Natural killer cell treated with Interleukin-12 subunit alpha and Interleukin-12 subunit beta and Interleukin-15 and Interleukin-18, amount 100 ng/mL, for 72 hours (primary cell): Measurements from ENCODE around the gene COL28A1. TPM values are rescaled to one million over a fixed set of nuclear protein-coding genes. Genes with fewer than 3 reads are reported as not detected.
A peak's percentile ranks its signal among the peaks of the same experiment; 100 is the strongest.

ENCODE experiments used
- ATAC-seq, 2 donors: fragments of 150-1000 bp; cut with Tn5 transposase in 1 of 2; sonication (Bioruptor Pico), chemical (Tn5 transposase) in 1 of 2; 2 replicates each; pipeline ENCODE4 v1.10.0; 2021
- DNase-seq: peaks from one replicate; pipeline ENCODE4 v3.0.0; 2022; ENCODE audit warnings: low spot score
- H3K27ac Mint-ChIP-seq, 2 donors: 1 replicate in 1 of 2; 2 replicates in 1 of 2; pipeline ENCODE4 v1.8.0; 2022; ENCODE audit warnings: mixed read lengths in 2 of 2, mild to moderate bottlenecking in 1 of 2, moderate library complexity in 1 of 2
- H3K27me3 Mint-ChIP-seq, 2 donors: 1 replicate in 1 of 2; 2 replicates in 1 of 2; pipeline ENCODE4 v1.8.0; 2022; ENCODE audit warnings: mixed read lengths in 2 of 2
- H3K36me3 Mint-ChIP-seq: one replicate; pipeline ENCODE4 v1.8.0; 2022; ENCODE audit warnings: mixed read lengths
- H3K4me1 Mint-ChIP-seq, 2 donors: 1 replicate in 1 of 2; 2 replicates in 1 of 2; pipeline ENCODE4 v1.8.0; 2022; ENCODE audit warnings: low read depth in 2 of 2, mixed read lengths in 2 of 2, mild to moderate bottlenecking in 1 of 2
- H3K4me3 Mint-ChIP-seq: one replicate; pipeline ENCODE4 v1.8.0; 2022; ENCODE audit warnings: mixed read lengths
- H3K9me3 Mint-ChIP-seq: 2 replicates; pipeline ENCODE4 v1.8.0; 2022; ENCODE audit warnings: mixed read lengths
- total RNA-seq, 2 donors: library from RNA; stranded (reverse); gene quantifications; one replicate each; pipeline ENCODE4 v1.2.3, GENCODE V29; 2022

COL28A1 gene
- total RNA-seq, 2 donors from 2014 or later: 0.24 TPM; not detected in 1

- ATAC-seq: no peak
- H3K27ac Mint-ChIP-seq: no peak overlapping the region
These were observed 202.1 kb downstream of the COL28A1 start for GRCh38 chr7:7333610-7334009.

DNA sequence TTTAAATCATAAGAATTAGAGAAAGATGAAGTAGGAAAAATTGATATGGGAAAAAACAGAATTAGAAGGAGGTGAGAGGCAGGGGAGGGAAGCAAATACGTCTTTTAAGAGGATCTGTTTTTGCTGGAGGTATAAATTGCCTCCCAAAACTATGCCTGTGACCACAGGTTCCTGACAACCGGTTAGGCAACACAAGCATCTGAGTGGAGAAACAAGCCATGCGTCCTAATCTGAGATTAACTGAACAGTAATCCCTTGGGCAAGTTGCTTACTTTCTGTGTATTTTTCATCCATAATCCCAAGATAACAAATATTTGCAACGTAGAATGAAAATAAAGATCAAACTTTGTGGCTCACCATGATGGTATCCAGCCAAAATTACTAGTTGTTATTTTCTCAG is 204.2 kb downstream of the COL28A1 start:
- H3K4me1 Mint-ChIP-seq: peaks cover 5 to 7% of the 10 kb centered on the region in 2 donors
- no peak for DNase-seq
- H3K36me3 Mint-ChIP-seq: no peaks in the 10 kb centered on the region
- H3K27me3 Mint-ChIP-seq: peaks cover 10 to 24% of the 10 kb centered on the region in 2 donors
- no peak overlapping the region for H3K4me3 Mint-ChIP-seq
- no peak for ATAC-seq
- peaks cover 5% of the 10 kb centered on the region for H3K9me3 Mint-ChIP-seq
- H3K27ac Mint-ChIP-seq: no peak overlapping the region

More at GRCh38 chr7:7333610-7334009, 202.1 kb downstream of the COL28A1 start:
- no peaks in the 10 kb centered on the region for H3K36me3 Mint-ChIP-seq
- DNase-seq: no peak
- H3K27me3 Mint-ChIP-seq: peaks cover 7 to 27% of the 10 kb centered on the region in 2 donors
- H3K4me3 Mint-ChIP-seq: no peak overlapping the region
- peaks cover 5 to 7% of the 10 kb centered on the region in 2 donors for H3K4me1 Mint-ChIP-seq
- H3K9me3 Mint-ChIP-seq: peaks cover 5% of the 10 kb centered on the region

- DNase-seq (no peak), ATAC-seq (no peak)
- Mint-ChIP-seq H3K4me3 (no peak overlapping the region), H3K27ac (no peak overlapping the region), H3K27me3 (peaks cover 10 to 24% of the 10 kb centered on the region in 2 donors), H3K4me1 (peaks cover 5 to 7% of the 10 kb centered on the region in 2 donors), H3K9me3 (peaks cover 2% of the 10 kb centered on the region), H3K36me3 (no peaks in the 10 kb centered on the region)
These were observed 204.7 kb downstream of the COL28A1 start for GRCh38 chr7:7330997-7331396.

DNA sequence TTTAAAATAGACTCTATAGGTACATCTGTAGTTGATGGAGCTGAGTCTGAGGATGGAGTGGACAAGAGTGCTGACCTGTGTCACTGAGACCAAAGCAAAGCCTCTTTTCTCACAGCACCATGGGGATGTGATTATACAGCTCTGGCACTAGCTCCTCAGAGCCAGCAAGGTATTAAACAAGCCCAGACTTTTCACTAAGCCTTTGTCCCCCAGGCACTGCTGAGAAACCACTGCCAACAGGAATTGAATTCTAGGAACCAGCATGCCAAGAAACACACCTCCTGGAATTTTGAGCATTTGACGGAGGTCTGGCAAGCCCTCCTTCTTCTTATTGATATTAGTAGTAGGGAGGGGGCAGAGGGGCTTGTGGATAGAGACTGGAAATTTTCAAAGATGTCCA is 206.3 kb downstream of the COL28A1 start:
- no peak overlapping the region for H3K27ac Mint-ChIP-seq
- H3K9me3 Mint-ChIP-seq: no peaks in the 10 kb centered on the region
- H3K4me1 Mint-ChIP-seq: peaks cover 5 to 7% of the 10 kb centered on the region in 2 donors
- DNase-seq: no peak
- H3K4me3 Mint-ChIP-seq: no peak overlapping the region
- ATAC-seq: no peak
- peaks cover 10 to 24% of the 10 kb centered on the region in 2 donors for H3K27me3 Mint-ChIP-seq
- H3K36me3 Mint-ChIP-seq: no peaks in the 10 kb centered on the region

GRCh38 chr7:7327423-7327822 is 208.2 kb downstream of the COL28A1 start:
- H3K9me3 Mint-ChIP-seq: no peaks in the 10 kb centered on the region
- no peaks in the 10 kb centered on the region for H3K4me1 Mint-ChIP-seq
- no peak for ATAC-seq
- no peak overlapping the region for H3K27ac Mint-ChIP-seq
- peaks cover 10 to 24% of the 10 kb centered on the region in 2 donors for H3K27me3 Mint-ChIP-seq
- no peak for DNase-seq
- H3K36me3 Mint-ChIP-seq: no peaks in the 10 kb centered on the region
- no peak overlapping the region for H3K4me3 Mint-ChIP-seq

DNA sequence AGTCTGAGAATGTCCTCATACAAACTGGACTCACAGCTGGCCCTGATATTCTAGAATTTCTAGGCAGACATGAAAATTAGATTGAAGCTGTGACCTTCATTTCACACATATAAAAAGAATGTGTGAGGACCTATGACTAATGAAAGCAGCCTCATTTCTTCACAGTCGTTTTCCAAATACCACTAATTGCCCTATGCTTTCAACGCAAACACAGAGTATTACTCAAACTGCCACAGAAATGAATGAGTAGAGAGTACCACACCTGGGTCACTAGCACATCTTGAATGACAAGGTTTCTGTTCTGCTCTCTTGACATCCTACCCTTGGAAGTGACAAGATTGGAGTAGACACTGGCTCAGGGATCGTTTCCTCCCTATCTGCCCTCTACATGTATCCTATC is 211.0 kb downstream of the COL28A1 start:
- no peak for DNase-seq
- Mint-ChIP-seq H3K27ac (no peak overlapping the region), H3K36me3 (no peaks in the 10 kb centered on the region), H3K9me3 (no peaks in the 10 kb centered on the region), H3K4me1 (no peaks in the 10 kb centered on the region), H3K4me3 (no peak overlapping the region), H3K27me3 (peaks cover 4 to 10% of the 10 kb centered on the region in 2 donors)
- peak in 1 of 2 donors; percentile 13 for ATAC-seq

GRCh38 chr7:7323921-7324320 is 211.8 kb downstream of the COL28A1 start:
- ATAC-seq (no peak), DNase-seq (no peak)
- Mint-ChIP-seq H3K4me1 (no peaks in the 10 kb centered on the region), H3K36me3 (no peaks in the 10 kb centered on the region), H3K9me3 (no peaks in the 10 kb centered on the region), H3K27ac (no peak overlapping the region), H3K27me3 (peaks cover 4 to 6% of the 10 kb centered on the region in 2 donors), H3K4me3 (no peak overlapping the region)

GRCh38 chr7:7323352-7323751 is 212.3 kb downstream of the COL28A1 start:
- Mint-ChIP-seq H3K4me3 (no peak overlapping the region), H3K27ac (no peak overlapping the region), H3K36me3 (no peaks in the 10 kb centered on the region), H3K4me1 (no peaks in the 10 kb centered on the region), H3K9me3 (no peaks in the 10 kb centered on the region), H3K27me3 (peaks cover 0 to 4% of the 10 kb centered on the region in 2 donors)
- ATAC-seq: no peak
- no peak for DNase-seq

- Mint-ChIP-seq H3K4me3 (no peak overlapping the region), H3K27me3 (no peaks in the 10 kb centered on the region), H3K9me3 (no peaks in the 10 kb centered on the region), H3K27ac (no peak overlapping the region), H3K4me1 (no peaks in the 10 kb centered on the region), H3K36me3 (no peaks in the 10 kb centered on the region)
- DNase-seq (no peak), ATAC-seq (no peak)
These were observed 214.0 kb downstream of the COL28A1 start for GRCh38 chr7:7321681-7322080.

GRCh38 chr7:7318601-7319000 is 217.1 kb downstream of the COL28A1 start:
- no peak overlapping the region for H3K27ac Mint-ChIP-seq
- DNase-seq (no peak), ATAC-seq (no peak)
- H3K4me3 Mint-ChIP-seq: no peak overlapping the region
- H3K4me1 Mint-ChIP-seq: no peaks in the 10 kb centered on the region
- no peaks in the 10 kb centered on the region for H3K9me3 Mint-ChIP-seq
- no peaks in the 10 kb centered on the region for H3K36me3 Mint-ChIP-seq
- peaks cover 0 to 2% of the 10 kb centered on the region in 2 donors for H3K27me3 Mint-ChIP-seq

DNA sequence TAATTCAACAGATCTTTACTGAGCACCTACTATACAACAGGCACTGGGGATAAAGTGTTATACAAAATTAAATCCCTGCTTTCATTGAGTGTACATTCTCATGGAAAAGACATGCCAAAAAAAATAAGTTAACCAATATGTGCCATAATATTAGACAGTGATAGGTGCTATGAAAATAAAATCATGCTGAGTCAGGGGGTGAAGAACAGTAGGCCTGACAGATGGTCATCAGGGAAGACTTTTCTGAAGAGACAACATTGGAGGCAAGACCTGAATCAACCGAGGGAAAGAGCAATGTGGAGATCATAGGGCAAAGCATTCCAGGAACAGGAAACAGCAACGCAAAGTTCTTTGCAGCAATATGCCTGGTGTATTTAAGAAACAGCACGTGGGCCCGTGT is 217.8 kb downstream of the COL28A1 start:
- Mint-ChIP-seq H3K9me3 (no peaks in the 10 kb centered on the region), H3K27me3 (peaks cover 0 to 2% of the 10 kb centered on the region in 2 donors), H3K4me3 (no peak overlapping the region), H3K36me3 (no peaks in the 10 kb centered on the region), H3K4me1 (no peaks in the 10 kb centered on the region), H3K27ac (no peak overlapping the region)
- no peak for ATAC-seq
- DNase-seq: no peak

GRCh38 chr7:7315851-7316250 is 219.8 kb downstream of the COL28A1 start:
- ATAC-seq (no peak), DNase-seq (no peak)
- H3K27ac Mint-ChIP-seq: no peak overlapping the region
- H3K36me3 Mint-ChIP-seq: no peaks in the 10 kb centered on the region
- H3K9me3 Mint-ChIP-seq: no peaks in the 10 kb centered on the region
- H3K27me3 Mint-ChIP-seq: peaks cover 0 to 2% of the 10 kb centered on the region in 2 donors
- no peaks in the 10 kb centered on the region for H3K4me1 Mint-ChIP-seq
- H3K4me3 Mint-ChIP-seq: no peak overlapping the region

GRCh38 chr7:7312323-7312722 is 223.3 kb downstream of the COL28A1 start:
- H3K36me3 Mint-ChIP-seq: no peaks in the 10 kb centered on the region
- no peaks in the 10 kb centered on the region for H3K4me1 Mint-ChIP-seq
- no peak for DNase-seq
- ATAC-seq: no peak
- H3K4me3 Mint-ChIP-seq: no peak overlapping the region
- no peaks in the 10 kb centered on the region for H3K9me3 Mint-ChIP-seq
- H3K27me3 Mint-ChIP-seq: peaks cover 2 to 5% of the 10 kb centered on the region in 2 donors
- no peak overlapping the region for H3K27ac Mint-ChIP-seq

DNA sequence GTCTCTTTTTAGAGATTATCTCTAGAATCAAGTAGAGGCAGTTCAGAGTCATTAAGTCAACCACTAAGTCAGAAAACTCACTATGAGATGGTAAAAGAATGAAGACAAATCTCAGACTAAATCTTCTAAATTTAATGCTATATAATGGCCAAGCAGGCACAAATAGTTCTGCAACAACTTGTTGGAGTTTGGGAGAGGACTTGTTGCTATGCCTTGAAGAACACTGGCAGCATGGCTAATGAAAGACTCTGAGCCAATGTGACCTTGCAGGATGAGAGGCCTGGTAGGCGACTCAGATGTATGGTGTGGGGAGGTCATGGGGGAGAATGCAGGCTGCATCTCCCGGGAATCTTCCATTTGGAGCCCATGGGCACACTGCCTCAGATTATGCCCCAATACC is 224.7 kb downstream of the COL28A1 start:
- Mint-ChIP-seq H3K36me3 (no peaks in the 10 kb centered on the region), H3K27me3 (peaks cover 2 to 5% of the 10 kb centered on the region in 2 donors), H3K4me1 (no peaks in the 10 kb centered on the region), H3K4me3 (no peak overlapping the region), H3K27ac (no peak overlapping the region), H3K9me3 (no peaks in the 10 kb centered on the region)
- DNase-seq (no peak), ATAC-seq (no peak)

GRCh38 chr7:7309203-7309602 is 226.5 kb downstream of the COL28A1 start:
- Mint-ChIP-seq H3K27me3 (peaks cover 0 to 5% of the 10 kb centered on the region in 2 donors), H3K27ac (no peak overlapping the region), H3K9me3 (no peaks in the 10 kb centered on the region), H3K4me1 (no peaks in the 10 kb centered on the region), H3K36me3 (no peaks in the 10 kb centered on the region), H3K4me3 (no peak overlapping the region)
- no peak for DNase-seq
- ATAC-seq: no peak
